Measurements from ENCODE around the gene ADAMTSL1. TPM values are rescaled to one million over a fixed set of nuclear protein-coding genes. Genes with fewer than 3 reads are reported as not detected.

ADAMTSL1 gene
- total RNA-seq, 3 donors from 2014 or later, result 3.6 to 7.5 (median 4.2) TPM

DNA sequence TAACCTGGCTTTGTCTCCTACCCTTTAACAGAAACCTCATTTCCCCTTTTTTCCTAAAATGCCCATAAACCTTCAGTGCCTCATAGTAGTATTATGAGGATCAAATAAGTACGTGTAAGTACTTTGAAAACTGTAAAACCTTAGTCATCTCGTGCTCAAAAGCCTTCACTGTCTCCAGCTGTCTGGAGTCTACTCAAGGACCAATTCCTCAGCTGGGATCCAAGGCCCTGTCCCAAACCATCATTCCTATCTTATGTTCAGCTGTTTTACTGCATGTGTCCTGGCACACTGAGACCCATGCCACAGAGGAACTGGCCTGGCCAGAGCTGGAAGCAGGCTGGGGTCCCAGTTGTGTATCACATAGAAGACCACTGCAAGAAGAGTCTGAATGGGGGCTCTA is 15.9 kb downstream of the ADAMTSL1 start:
- Histone ChIP-seq H3K27ac (peak overlapping the region; percentile 37 to 71), H3K4me1 (no peaks in the 10 kb centered on the region)
- intact Hi-C loops (cut with DNase I; ENCODE audit: low total_unique reads), result no loop called here

DNA sequence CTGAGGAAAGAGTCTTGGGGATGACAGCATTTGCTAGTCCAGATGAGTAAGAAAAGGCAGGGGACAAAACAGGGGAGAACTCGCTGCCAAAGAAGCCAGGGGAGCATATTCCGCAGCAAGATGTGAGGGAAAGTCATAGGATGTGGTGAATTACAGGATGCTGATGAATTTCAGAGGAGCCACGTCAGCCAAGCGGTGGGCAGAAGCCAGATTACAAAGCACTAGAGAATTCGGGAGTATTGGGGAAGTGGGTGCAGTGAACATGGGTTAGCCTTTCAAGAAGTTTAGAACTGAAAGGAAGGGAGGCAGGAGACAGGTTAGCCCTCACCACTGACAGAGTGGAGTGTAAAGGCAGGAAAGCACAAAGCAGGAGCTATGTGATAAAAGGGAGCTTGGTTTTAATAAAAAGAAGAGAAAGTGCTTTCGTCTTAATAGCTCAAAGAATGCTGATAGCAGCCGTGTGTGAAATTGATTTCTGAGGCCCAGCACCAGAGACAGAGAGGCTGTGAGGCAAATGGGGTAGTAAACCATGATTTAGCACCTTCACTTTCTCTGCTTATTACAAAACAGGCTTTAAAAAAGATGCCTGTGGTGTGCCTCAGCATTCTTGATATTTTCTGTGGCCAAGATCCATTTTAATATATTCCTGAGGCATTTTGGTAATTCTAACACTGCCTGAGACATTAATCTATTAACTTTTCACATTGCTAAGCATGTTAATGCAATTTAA is 16.9 kb downstream of the ADAMTSL1 start:
- Histone ChIP-seq H3K4me1 (no peaks in the 10 kb centered on the region), H3K4me3 (peak overlapping the region in 2 of 3 donors; percentile 16 to 19), H3K36me3 (no peaks in the 10 kb centered on the region), H3K27ac (peak overlapping the region; percentile 37 to 71), H3K9me3 (no peaks in the 10 kb centered on the region), H3K27me3 (no peaks in the 10 kb centered on the region)
- DNase-seq (ENCODE audit: low spot score in 2 of 2), result no peak
- TF ChIP-seq, protein P1, sequence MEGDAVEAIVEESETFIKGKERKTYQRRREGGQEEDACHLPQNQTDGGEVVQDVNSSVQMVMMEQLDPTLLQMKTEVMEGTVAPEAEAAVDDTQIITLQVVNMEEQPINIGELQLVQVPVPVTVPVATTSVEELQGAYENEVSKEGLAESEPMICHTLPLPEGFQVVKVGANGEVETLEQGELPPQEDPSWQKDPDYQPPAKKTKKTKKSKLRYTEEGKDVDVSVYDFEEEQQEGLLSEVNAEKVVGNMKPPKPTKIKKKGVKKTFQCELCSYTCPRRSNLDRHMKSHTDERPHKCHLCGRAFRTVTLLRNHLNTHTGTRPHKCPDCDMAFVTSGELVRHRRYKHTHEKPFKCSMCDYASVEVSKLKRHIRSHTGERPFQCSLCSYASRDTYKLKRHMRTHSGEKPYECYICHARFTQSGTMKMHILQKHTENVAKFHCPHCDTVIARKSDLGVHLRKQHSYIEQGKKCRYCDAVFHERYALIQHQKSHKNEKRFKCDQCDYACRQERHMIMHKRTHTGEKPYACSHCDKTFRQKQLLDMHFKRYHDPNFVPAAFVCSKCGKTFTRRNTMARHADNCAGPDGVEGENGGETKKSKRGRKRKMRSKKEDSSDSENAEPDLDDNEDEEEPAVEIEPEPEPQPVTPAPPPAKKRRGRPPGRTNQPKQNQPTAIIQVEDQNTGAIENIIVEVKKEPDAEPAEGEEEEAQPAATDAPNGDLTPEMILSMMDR (IDR thresholded peaks at IDR 0.05), result no peak
- TF ChIP-seq POLR2A (IDR thresholded peaks at IDR 0.05), result no peak
- no peak for TF ChIP-seq POLR2AphosphoS5 (IDR thresholded peaks at IDR 0.05)
- intact Hi-C loops (cut with DNase I; ENCODE audit: low total_unique reads), result no loop called here

More for the DNA sequence above, 15.9 kb downstream of the ADAMTSL1 start:
- TF ChIP-seq, protein P1 (IDR thresholded peaks at IDR 0.05), result no peak
- no peak for TF ChIP-seq POLR2A (IDR thresholded peaks at IDR 0.05)
- TF ChIP-seq POLR2AphosphoS5 (IDR thresholded peaks at IDR 0.05), result no peak
- Histone ChIP-seq H3K36me3 (no peaks in the 10 kb centered on the region), H3K9me3 (no peaks in the 10 kb centered on the region), H3K27me3 (no peaks in the 10 kb centered on the region), H3K4me3 (no peak overlapping the region)
- DNase-seq (ENCODE audit: low spot score in 2 of 2), result no peak

DNA sequence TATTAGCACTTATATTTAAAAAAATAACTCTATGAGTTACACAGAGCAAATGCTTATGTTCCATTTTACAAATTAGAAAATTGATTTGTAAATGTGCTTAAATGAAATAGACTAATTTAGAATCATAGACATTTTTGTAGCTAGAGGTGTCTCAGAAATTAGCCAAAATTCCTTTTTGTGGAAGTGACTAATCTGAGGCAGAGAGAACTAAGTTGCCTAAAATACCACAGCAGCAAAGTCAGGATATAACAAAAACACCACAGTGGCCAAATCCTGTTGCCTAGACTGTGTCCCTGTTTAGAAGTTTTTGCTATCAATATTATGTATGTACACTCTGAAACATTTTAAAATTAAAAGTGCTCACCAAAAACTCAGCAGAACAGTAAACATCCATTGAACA is 18.7 kb downstream of the ADAMTSL1 start:
- H3K4me1 ChIP-seq, result no peaks in the 10 kb centered on the region
- H3K27ac ChIP-seq, result no peak overlapping the region
- no peak overlapping the region for H3K4me3 ChIP-seq
- intact Hi-C loops (cut with DNase I; ENCODE audit: low total_unique reads), result no loop called here
- no peaks in the 10 kb centered on the region for H3K27me3 ChIP-seq
- no peak for DNase-seq (ENCODE audit: low spot score in 2 of 2)
- TF ChIP-seq POLR2A (IDR thresholded peaks at IDR 0.05) (no peak), POLR2AphosphoS5 (IDR thresholded peaks at IDR 0.05) (no peak)
- TF ChIP-seq, protein P1 (IDR thresholded peaks at IDR 0.05), result no peak
- H3K36me3 ChIP-seq, result no peaks in the 10 kb centered on the region
- no peaks in the 10 kb centered on the region for H3K9me3 ChIP-seq

DNA sequence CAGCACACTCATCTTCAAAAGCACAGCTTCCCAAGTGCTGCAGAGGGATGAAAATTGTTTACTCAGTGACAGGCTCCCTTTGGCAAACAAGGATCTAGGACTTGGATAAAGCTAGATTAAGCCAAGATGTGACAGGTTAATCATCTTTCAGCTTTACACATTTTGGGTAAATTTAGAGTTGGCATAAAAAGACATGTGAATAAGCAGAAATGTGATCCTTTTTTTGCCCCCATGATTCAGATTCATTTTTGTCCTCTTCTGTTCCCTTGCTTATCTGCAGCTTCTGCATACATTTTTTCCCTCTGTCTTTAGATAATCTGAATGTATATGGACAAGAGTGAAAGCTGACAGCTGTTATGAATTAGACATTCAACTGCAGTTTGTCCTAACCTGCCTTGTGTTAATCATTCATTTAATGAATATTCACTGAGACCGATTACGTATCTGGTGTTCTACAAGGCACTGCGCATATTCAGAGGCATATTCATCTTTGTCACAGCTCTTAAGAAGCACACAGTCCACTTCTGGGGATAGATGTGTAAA is 19.6 kb downstream of the ADAMTSL1 start:
- Histone ChIP-seq H3K4me3 (no peak overlapping the region), H3K9me3 (no peaks in the 10 kb centered on the region), H3K27ac (no peak overlapping the region), H3K4me1 (no peaks in the 10 kb centered on the region), H3K27me3 (no peaks in the 10 kb centered on the region), H3K36me3 (no peaks in the 10 kb centered on the region)
- no peak for DNase-seq (ENCODE audit: low spot score in 2 of 2)
- intact Hi-C loops (cut with DNase I; ENCODE audit: low total_unique reads), result no loop called here
- TF ChIP-seq POLR2A (IDR thresholded peaks at IDR 0.05), result no peak
- TF ChIP-seq, protein P1 (IDR thresholded peaks at IDR 0.05), result no peak
- TF ChIP-seq POLR2AphosphoS5 (IDR thresholded peaks at IDR 0.05), result no peak

DNA sequence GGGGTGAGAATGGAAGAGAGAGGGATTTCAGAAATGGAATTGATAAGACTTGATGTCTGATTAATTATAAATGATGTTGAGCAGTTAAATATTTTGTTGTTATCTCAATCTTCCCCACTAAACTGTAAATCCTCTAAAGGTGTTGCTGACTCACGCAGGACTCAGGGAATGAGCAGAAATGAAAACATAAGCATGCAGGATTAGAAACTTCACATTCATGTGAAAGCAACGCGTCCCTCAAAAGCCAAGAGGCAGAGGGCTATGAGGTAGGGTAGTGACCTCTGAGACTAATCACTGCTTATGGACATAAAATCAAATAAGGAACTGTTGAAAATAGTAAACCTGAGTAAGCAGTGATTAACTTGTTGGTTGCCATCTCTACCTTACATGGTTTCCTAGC is 21.1 kb downstream of the ADAMTSL1 start:
- Histone ChIP-seq H3K4me1 (no peaks in the 10 kb centered on the region), H3K27me3 (no peaks in the 10 kb centered on the region), H3K27ac (no peak overlapping the region), H3K4me3 (no peak overlapping the region), H3K9me3 (no peaks in the 10 kb centered on the region), H3K36me3 (no peaks in the 10 kb centered on the region)
- TF ChIP-seq, protein P1 (IDR thresholded peaks at IDR 0.05), result no peak
- TF ChIP-seq POLR2AphosphoS5 (IDR thresholded peaks at IDR 0.05), result no peak
- TF ChIP-seq POLR2A (IDR thresholded peaks at IDR 0.05), result no peak
- DNase-seq (ENCODE audit: low spot score in 2 of 2), result no peak
- intact Hi-C loops (cut with DNase I; ENCODE audit: low total_unique reads), result no loop called here
